PC-9 (cell line): ENCODE measurements around the gene MISP.

ENCODE experiments used
- EZH2 ChIP-seq: fragments of 200-600 bp; sonication (generic); IDR thresholded peaks from 2 replicates; pipeline ENCODE4 v1.8.0; 2017; ENCODE audit warnings: antibody characterized with exemption, low read depth
- TF ChIP-seq, protein P1 (sequence below): fragments of 200-600 bp; sonication (generic); conservative IDR thresholded peaks from 2 replicates; pipeline ENCODE4 v1.6.1; 2017; ENCODE audit warnings: mixed run types, antibody characterized with exemption, mild to moderate bottlenecking, moderate library complexity

DNA sequence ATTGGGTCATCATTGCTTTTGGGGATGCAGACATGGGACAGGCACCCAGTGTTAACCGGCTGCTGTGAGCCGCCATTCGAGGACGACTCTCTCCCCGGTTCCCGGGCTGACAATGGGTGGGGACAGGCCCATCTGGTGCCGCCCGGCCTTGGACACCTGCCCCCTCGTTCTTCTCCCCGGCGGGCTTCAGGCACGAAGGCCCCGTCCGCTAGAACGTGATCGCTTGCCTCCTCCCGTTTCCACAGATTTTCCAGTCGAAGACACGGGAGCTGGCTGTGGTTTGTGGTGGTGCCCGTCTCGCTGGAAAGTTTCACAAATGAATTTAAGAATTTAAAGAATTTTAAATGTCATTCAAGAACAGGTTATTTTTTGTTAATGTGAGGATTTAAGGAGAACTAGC, 40.1 kb upstream of the MISP start:
- TF ChIP-seq, protein P1, sequence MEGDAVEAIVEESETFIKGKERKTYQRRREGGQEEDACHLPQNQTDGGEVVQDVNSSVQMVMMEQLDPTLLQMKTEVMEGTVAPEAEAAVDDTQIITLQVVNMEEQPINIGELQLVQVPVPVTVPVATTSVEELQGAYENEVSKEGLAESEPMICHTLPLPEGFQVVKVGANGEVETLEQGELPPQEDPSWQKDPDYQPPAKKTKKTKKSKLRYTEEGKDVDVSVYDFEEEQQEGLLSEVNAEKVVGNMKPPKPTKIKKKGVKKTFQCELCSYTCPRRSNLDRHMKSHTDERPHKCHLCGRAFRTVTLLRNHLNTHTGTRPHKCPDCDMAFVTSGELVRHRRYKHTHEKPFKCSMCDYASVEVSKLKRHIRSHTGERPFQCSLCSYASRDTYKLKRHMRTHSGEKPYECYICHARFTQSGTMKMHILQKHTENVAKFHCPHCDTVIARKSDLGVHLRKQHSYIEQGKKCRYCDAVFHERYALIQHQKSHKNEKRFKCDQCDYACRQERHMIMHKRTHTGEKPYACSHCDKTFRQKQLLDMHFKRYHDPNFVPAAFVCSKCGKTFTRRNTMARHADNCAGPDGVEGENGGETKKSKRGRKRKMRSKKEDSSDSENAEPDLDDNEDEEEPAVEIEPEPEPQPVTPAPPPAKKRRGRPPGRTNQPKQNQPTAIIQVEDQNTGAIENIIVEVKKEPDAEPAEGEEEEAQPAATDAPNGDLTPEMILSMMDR: no peak
- no peak for TF ChIP-seq EZH2
